A673 (cell line): ENCODE data around the gene TAS1R3. TPM values are rescaled to one million over a fixed set of nuclear protein-coding genes. Genes with fewer than 3 reads are reported as not detected.

Source experiments
- BruUV-seq: library from RNA; stranded (reverse); fragments of 400-500 nt; replicated peaks from 2 replicates; lab custom pipeline; 2021; lab: Mats Ljungman, UMichigan
- CTCF ChIA-PET: fragments of 300-600 bp; sonication (Branson Sonifier 250); formaldehyde crosslinking; loops from one replicate; lab custom pipeline; 2022; ENCODE audit warnings: antibody characterized with exemption; lab: Charles Lee
- POLR2A ChIA-PET: fragments of 300-600 bp; sonication (Branson Sonifier 250); formaldehyde crosslinking; loops from one replicate; lab custom pipeline; 2022; ENCODE audit warnings: antibody characterized with exemption; ENCODE audit not compliant: low non-redundant PET; lab: Charles Lee
- DNase-seq: peaks from one replicate; pipeline ENCODE4 v3.0.0-alpha.2; 2015; ENCODE audit warnings: low spot score
- H3K27ac ChIP-seq: fragments of 200-600 bp; sonication (generic); 2 replicates; pipeline ENCODE4 v1.5.1; 2016; ENCODE audit warnings: mixed run types, low read depth, mild to moderate bottlenecking, mixed read lengths, antibody characterized with exemption, low read length; ENCODE audit not compliant: poor library complexity, severe bottlenecking
- H3K27me3 ChIP-seq: fragments of 200-600 bp; sonication (generic); replicated peaks from 2 replicates; pipeline ENCODE4 v1.6.1; 2017; ENCODE audit warnings: mixed run types, low read depth, mild to moderate bottlenecking, mixed read lengths, antibody characterized with exemption, low read length; ENCODE audit not compliant: insufficient read depth, poor library complexity
- H3K36me3 ChIP-seq: fragments of 200-600 bp; sonication (generic); 2 replicates; pipeline ENCODE4 v1.6.1; 2016; ENCODE audit warnings: mixed run types, mild to moderate bottlenecking, mixed read lengths, antibody characterized with exemption, low read length; ENCODE audit not compliant: insufficient read depth, poor library complexity, severe bottlenecking
- H3K4me1 ChIP-seq: fragments of 200-600 bp; sonication (generic); 2 replicates; pipeline ENCODE4 v1.6.1; 2017; ENCODE audit warnings: mixed run types, mild to moderate bottlenecking, mixed read lengths, antibody characterized with exemption, low read length; ENCODE audit not compliant: insufficient read depth, poor library complexity, severe bottlenecking
- H3K4me3 ChIP-seq: fragments of 200-600 bp; sonication (generic); 2 replicates; pipeline ENCODE4 v1.5.1; 2016; ENCODE audit warnings: low read depth, mixed run types, mild to moderate bottlenecking, mixed read lengths, low read length; ENCODE audit not compliant: poor library complexity, severe bottlenecking
- H3K9me3 ChIP-seq: fragments of 200-600 bp; sonication (generic); 2 replicates; pipeline ENCODE4 v1.6.1; 2016; ENCODE audit warnings: mixed run types, low read depth, mild to moderate bottlenecking, mixed read lengths, antibody characterized with exemption, low read length; ENCODE audit not compliant: poor library complexity, severe bottlenecking
- CTCF ChIP-seq: fragments of 300-800, 200-600 bp; sonication (generic); conservative IDR thresholded peaks from 2 replicates; pipeline ENCODE4 v1.5.1; 2017; ENCODE audit warnings: low read depth, mild to moderate bottlenecking, antibody characterized with exemption, low read length, moderate library complexity, mixed read lengths
- EZH2 ChIP-seq: fragments of 200-600 bp; sonication (generic); IDR thresholded peaks from 2 replicates; pipeline ENCODE4 v1.6.1; 2017; ENCODE audit warnings: borderline replicate concordance, low read depth, mild to moderate bottlenecking, mixed read lengths, antibody characterized with exemption, low read length; ENCODE audit not compliant: poor library complexity, severe bottlenecking
- intact Hi-C: fragments of 100-400 bp; cut with micrococcal nuclease; formaldehyde crosslinking; loops from one replicate; pipeline ENCODE4 v1.10.0; 2022; ENCODE audit not compliant: unreplicated experiment
- total RNA-seq: library from RNA; stranded (reverse); gene quantifications from 2 replicates; pipeline ENCODE4 v1.2.3, GENCODE V29; 2021

The TAS1R3 gene
- total RNA-seq, 1 experiment from 2014 or later = 0.21 TPM

- H3K4me1 ChIP-seq = peaks cover 19% of the 10 kb centered on the region
- H3K27ac ChIP-seq = no peak overlapping the region
- no TSS peak for BruUV-seq
- H3K36me3 ChIP-seq = peaks cover 27% of the 10 kb centered on the region
- intact Hi-C loops = no loop called here
- ChIA-PET CTCF (no interaction called here), POLR2A (no interaction called here)
- TF ChIP-seq CTCF = no peak
- TF ChIP-seq EZH2 = no peak
- no peak for DNase-seq
- no peaks in the 10 kb centered on the region for H3K9me3 ChIP-seq
- H3K4me3 ChIP-seq = no peak overlapping the region
- no peaks in the 10 kb centered on the region for H3K27me3 ChIP-seq
These were observed 8.1 kb upstream of the TAS1R3 start for GRCh38 chr1:1322952-1323351.

- DNase-seq = no peak
- Histone ChIP-seq H3K27ac (peak overlapping the region; percentile 93), H3K36me3 (peaks cover 18% of the 10 kb centered on the region), H3K27me3 (no peaks in the 10 kb centered on the region), H3K9me3 (no peaks in the 10 kb centered on the region), H3K4me3 (peak overlapping the region; percentile 98), H3K4me1 (peaks cover 8% of the 10 kb centered on the region)
- no TSS peak for BruUV-seq
- no peak for TF ChIP-seq EZH2
- TF ChIP-seq CTCF = no peak
- ChIA-PET POLR2A (no interaction called here), CTCF (no interaction called here)
- intact Hi-C loops = no loop called here
These were observed 7.0 kb upstream of the TAS1R3 start for GRCh38 chr1:1324084-1324523.

- TF ChIP-seq EZH2 = no peak
- no peak for TF ChIP-seq CTCF
- H3K27ac ChIP-seq = peak within 1 kb of the TSS; percentile 93
- peaks cover 8% of the 10 kb centered on the region for H3K4me1 ChIP-seq
- no peaks in the 10 kb centered on the region for H3K27me3 ChIP-seq
- DNase-seq = peak; percentile 94
- H3K36me3 ChIP-seq = peaks cover 12% of the 10 kb centered on the region
- H3K9me3 ChIP-seq = no peaks in the 10 kb centered on the region
- ChIA-PET POLR2A (no interaction called here), CTCF (no interaction called here)
- intact Hi-C loops = no loop called here
- BruUV-seq = no TSS peak
- peak within 1 kb of the TSS; percentile 98 for H3K4me3 ChIP-seq
These were observed 6.4 kb upstream of the TAS1R3 start, which contains the start of the genes CPTP and INTS11 for GRCh38 chr1:1324524-1325287. Gene CPTP, plus strand, starts transcription at chr1:1324802. Its CDS starts 2,109 bp downstream, at chr1:1326911. Gene INTS11, minus strand, starts transcription at chr1:1324660. Its CDS starts 52 bp downstream, at chr1:1324608.
